Occipital lobe (tissue), 2 donors: Measurements from ENCODE around the gene ELN. TPM values are rescaled to one million over a fixed set of nuclear protein-coding genes. Genes with fewer than 3 reads are reported as not detected.
A peak's percentile ranks its signal among the peaks of the same experiment; 100 is the strongest.

Experiments used
- DNase-seq: peaks from one replicate; lab custom pipeline; 2025; lab: John Stamatoyannopoulos, UW
- total RNA-seq: library from RNA; depleted of rRNA; stranded (reverse); fragments of >200 nt; gene quantifications from one replicate; pipeline ENCODE4 v1.2.3, GENCODE V29; 2014

The ELN gene
- total RNA-seq, 1 donor from 2014 or later, result 10.9 TPM

DNA sequence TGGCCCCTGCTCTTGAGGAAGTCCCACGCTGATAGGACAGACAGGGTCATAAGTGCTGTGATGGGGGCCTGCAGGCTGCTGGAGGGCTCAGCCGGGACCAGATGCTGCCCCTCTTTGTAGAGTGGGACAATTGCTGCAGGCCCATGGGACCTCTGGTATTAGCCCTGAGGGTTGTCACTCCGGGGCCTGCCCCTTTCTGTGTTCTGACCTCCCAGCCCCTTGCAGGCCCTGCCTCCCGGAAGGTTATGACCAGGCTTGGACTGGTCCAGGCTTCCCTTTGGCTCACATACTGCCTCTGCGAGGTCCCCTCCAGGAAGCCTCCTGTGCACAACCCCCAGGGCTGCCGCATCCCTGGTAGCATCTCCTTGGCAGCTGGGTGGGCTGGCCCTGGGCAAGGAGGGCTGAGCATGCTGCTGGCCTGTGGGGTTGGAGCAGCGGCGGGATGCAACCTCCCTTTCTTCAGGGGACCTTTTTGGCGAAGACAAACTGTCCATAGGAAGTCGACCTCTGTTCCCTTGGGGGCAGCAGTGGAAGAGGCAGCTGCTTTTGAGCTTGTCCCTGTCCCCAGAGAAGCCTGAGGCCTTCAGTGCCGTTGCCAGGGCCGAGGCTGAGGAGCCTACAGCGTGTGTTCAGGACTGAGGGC, 64.5 kb downstream of the ELN start:
- no peak for DNase-seq

DNA sequence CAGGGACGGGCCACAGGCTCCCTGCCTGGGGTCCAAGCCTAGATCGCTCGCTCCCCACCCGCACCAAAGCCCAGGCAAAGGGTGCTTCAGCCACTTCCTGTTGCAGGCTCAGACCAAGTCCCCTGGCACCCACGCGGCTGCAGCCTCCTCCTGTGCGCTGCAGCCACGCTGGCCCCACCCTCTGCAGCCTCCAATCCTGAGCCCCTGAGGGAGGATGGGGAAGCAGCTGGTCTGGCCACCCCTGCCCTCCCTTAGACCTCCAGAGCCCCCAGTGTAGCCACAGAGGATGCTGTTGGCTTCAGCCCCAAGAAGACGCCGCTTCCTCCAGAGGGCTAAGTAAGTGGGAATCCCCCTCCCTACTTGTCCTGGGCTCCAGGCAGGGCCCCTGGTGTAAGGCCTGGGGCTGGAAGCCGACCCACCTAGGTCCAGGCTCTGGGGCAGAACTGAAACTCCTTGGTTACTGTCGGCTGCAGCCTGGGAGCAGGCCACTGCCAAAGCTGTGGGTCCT, 65.0 kb downstream of the ELN start:
- no peak for DNase-seq

DNA sequence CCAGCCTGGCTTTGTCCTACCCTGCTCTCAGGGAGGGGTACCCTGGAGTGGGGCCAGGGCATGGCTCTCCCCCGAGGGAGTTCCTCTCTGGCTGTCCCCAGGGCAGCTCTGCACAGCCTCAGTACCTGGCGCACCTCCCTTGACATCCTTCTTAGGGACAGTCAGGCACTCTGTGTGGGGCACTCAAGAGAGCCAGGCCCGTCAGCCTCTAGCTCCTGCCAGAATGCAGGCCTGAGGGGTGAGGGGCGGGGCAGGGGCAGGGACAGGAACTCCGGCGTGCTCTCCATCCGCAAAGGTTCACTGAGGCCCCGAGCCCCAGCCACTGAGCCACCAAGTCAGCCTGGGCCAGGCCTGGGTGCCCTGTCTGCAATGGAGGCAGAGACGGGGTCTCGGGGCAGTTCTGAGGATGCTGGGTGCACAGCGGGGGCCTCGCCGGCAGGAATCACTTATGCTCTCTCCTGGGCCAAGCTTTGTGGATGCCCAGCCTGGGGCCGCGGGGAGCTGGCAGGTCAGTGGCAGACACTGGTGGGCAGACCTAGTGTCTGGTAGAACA, 65.8 kb downstream of the ELN start:
- DNase-seq, result no peak

DNA sequence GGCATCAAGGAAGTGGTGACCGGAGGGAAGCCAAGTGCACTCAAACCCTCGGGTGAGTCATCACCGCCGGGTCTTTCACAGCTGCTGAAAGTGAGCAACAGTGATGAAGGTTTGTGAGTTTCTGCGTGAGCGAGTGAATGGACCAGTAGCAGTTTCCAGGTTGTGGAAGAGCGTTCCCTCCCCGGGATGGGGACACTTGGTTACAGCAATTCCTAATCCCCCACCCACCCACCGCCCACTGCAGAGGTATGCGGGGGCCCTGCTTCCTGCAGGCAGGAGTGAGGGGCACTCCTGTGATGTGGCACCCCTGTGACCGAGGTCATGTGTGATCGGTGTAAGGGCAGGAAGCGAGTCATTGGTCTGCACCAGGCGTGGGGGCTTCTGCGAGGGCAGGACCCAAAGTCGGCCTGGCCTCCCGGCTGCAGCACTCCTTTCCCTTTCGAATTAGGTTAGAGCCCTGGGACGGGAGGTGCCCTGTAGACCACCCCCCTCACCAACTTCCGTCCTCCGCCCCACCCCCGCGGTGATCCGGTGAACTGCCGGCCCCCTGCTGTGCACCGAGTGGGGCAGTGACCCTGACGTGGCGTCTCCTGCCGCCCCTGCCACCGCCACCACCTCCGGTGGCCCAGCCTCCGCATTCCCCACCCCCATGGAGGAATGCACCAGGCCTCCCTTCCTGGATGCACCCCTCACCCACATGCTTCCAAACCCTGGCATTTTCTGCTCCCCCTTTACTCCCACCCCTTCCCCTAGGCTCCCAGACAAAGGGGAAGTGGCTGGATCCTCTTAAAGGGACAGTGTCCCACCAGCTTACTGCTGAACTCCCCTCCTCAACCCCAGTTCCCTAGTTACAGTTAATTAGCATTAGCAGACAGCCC, 66.5 kb downstream of the ELN start:
- peak; percentile 58 for DNase-seq

DNA sequence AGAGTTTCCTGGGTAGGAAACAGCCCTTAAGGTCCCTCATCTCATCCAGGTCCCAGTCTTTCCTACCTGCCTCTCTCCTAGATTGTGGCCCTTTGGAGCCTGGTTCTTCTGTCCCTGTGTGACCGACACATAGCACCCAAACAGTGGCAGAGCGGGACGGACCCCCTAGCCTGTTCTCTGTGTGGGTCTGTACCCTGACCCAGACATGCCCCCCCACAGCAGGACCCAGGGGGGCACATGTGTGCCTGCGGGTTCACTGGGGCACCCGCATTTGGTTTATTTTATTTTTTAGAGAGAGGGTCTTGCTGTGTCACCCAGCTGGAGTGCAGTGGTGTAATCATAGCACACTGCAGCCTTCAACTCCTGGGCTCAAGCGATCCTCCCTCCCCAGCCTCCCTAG, 67.2 kb downstream of the ELN start:
- DNase-seq, result no peak

DNA sequence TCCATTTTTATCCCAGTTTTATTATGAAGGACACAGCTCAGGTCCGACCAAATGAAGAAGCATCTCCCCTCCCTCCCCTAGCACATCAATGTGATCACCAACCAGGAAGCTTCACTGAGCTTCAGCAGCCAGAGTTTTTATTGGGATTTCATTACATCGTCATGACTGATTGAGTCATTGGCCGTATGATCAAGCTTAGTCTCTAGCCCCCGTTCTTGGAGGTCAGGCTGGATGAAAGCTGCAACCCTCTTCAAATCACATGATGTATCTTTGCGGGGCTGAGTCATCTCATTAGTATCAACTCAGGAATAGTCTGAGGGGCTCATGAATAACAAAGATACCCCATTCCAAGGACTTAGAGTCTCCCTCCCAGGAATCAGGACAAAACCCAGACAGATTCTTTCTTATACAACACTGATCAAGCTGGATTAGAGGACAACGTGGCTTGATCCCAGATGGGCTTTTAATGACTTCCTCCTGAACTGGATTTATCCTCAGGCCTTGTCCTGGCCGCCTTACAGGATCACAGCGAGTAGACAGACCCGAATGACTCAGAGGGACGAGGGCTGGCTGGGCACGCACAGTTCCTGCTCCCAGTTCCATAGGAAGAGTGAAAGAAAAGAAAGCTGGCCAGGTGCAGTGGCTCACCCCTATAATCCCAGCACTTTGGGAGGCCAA, 70.1 kb downstream of the ELN start:
- no peak for DNase-seq

DNA sequence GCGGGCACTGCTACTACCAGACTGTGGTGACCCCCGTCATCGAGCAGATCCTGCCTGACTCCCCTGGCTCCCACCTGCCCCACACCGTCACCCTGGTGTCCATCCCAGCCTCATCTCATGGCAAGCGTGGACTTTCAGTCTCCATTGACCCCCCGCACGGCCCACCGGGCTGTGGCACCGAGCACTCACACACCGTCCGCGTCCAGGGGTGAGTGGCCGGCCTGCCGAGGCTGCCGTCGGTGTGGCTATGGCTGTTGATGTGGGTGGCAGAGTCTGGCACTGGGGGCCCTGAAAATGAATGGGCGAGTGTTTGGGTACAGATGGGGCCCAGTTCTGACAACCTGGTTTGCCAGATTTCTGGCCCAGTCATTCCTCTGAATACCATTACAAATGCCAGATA, 71.1 kb downstream of the ELN start:
- DNase-seq, result no peak

DNA sequence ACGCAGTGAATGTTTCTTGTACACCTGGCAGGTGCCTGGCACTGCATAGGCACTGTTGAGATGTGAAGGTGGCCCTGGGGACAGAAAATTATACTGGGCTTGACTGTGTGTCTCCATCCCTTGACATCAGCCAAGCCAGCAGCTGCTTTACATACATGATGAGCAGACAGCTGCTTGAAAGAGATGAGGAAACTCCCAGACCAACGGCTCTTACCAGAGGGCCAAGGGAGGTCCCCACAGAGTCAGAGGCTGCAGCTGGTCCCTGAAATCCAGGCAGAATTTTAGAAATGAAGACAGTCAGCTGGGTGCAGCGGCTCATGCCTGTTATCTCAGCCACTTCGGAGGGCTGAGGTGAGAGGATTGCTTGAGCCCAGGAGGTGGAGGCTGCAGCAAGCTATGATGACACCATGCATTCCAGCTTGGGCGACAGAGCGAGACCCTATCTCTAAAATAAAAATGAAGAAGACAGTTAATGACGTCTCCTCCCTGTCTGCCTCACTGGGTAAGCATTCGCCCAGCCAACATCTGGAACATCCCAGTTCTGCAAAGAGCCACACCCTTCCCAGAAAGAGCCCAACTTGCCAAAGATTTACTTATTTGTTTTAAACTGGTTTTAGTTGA, 73.2 kb downstream of the ELN start:
- no peak for DNase-seq

DNA sequence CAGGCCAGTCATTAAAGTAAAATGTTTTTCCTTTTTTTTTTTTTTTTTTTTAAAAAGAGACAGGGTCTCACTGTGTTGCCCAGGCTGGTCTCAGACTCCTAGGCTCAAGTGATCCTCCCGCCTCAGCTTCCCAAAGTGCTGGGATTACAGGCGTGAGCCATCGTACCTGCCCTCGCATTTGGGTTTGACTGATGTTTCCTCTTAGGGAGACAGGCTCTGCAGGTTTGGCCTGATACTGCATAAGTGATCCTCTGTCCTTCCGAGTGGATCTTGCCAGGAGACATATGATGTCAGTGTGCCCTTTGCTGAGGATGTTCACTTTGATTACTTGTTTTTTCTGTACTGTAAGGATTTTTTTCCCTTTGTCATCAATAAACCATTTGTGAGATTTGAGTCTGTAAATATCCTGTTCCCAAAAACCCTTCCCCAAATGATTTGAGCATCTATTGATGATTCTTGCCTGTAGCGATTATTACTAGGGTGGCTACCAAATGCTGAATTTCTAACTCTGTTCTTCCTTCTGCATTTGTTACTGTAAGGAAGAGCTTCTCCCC, 75.3 kb downstream of the ELN start:
- no peak for DNase-seq

DNA sequence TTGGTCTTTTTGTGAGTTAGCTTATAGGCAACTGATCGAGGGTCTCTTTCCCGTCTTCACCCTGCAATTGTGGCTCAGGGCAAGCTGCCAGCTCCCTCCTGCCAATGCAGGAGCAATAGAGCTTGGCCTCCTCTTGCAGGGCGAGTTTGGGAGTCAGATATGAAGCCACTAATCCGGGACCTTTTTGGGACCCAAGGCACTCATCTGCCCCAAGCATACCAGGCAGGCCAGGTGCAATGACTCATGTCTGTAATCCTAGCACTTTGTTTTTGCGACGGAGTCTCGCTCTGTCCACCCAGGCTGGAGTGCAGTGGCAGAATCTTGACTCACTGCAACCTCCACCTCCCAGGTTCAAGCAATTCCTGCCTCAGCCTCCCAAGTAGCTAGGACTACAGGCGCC, 76.7 kb downstream of the ELN start:
- no peak for DNase-seq

DNA sequence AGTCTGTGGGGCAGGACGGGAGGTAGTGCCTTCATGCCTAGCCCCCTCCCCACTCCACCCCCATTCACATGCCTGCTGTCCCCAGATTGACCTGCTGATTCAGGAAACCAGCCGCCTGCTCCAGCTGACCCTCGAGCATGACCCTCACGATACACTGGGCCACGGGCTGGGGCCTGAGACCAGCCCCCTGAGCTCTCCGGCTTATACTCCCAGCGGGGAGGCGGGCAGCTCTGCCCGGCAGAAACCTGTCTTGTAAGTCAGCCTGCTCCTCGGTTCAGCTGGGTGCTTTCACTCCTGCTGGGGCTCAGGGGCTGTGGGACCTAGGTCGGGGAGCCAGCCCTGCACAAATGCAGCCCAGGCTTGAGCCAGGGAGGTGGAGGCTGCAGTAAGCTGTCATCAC, 78.0 kb downstream of the ELN start:
- no peak for DNase-seq

DNA sequence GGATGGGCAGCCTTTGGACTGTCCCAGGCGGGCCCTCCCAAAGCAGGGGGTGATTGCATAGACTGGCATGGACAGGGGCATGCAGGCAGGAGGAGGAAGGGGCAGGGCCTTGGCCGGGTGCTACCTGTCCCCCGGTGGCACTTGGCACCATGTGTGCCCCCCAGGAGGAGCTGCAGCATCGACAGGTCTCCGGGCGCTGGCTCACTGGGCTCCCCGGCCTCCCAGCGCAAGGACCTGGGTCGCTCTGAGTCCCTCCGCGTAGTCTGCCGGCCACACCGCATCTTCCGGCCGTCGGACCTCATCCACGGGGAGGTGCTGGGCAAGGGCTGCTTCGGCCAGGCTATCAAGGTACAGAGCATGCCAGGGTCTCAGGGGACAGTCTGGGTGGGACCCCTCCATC, 78.9 kb downstream of the ELN start:
- no peak for DNase-seq

DNA sequence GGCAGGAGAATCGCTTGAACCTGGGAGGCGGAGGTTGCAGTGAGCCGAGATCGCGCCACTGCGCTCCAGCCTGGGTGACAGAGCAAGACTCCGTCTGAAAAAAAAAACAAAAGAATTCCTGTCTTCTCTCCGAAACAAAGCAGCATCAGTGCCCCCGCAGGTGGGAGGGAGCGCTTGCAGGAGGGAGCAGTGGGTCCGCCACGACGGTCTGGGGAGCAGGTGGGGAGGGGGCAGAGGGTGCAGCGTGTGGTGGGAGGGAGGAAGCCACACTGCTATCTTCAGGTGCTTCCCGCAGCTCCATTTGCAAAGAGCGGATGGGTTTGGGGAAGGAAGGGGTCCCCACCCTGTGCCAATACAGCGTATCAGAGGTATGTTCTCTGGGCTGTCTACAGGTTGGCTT, 87.4 kb downstream of the ELN start:
- no peak for DNase-seq

DNA sequence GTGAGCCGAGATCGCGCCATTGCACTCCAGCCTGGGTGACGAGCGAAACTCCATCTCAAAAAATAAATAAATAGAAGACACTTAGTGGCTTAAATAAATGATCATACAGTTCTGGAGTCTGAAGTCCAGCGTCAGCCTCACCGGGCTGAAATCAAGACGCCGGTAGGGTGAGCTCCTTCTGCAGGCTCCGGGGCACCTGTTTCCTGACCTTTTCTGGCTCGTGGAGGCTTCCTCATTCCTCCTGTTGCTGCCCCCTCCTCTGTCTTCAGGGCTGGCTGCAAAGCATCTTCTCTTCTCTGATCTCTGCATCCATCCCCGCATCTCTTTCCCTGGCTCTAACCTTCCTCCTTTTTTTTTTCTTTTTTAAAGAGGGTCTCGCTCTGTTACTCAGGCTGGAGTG, 88.4 kb downstream of the ELN start:
- no peak for DNase-seq

Other genes starting within 250 kb of the ELN start
- gene CLDN4, start 197.2 kb upstream of the ELN start, total RNA-seq, result 0.31 TPM
- 0.78 TPM for gene METTL27, start 185.7 kb upstream of the ELN start, total RNA-seq
- gene TMEM270, start 167.0 kb upstream of the ELN start, total RNA-seq, result not detected
- 14.5 TPM for gene LIMK1, start 55.6 kb downstream of the ELN start, total RNA-seq
- 146 TPM for gene EIF4H, start 146.2 kb downstream of the ELN start, total RNA-seq
- gene LAT2, start 181.8 kb downstream of the ELN start, total RNA-seq, result 2.5 TPM
- gene RFC2, start 226.2 kb downstream of the ELN start, total RNA-seq, result 19.3 TPM